GM23248 (cell line): ENCODE measurements around the gene SOD3.

Experiments
- EZH2 ChIP-seq: fragments of 200-600 bp; sonication (generic); IDR thresholded peaks from 2 replicates; pipeline ENCODE4 v1.6.1; 2018; ENCODE audit warnings: antibody characterized with exemption, mild to moderate bottlenecking; ENCODE audit not compliant: insufficient read depth, poor library complexity, severe bottlenecking
- EZH2phosphoT487 ChIP-seq: fragments of 200-600 bp; sonication (generic); IDR thresholded peaks from 2 replicates; pipeline ENCODE4 v1.6.1; 2018; ENCODE audit warnings: antibody characterized with exemption, moderate library complexity, mild to moderate bottlenecking, low read depth; ENCODE audit not compliant: insufficient read depth

GRCh38 chr4:24837336-24837735 is 42.0 kb downstream of the SOD3 start:
- no peak for TF ChIP-seq EZH2
- TF ChIP-seq EZH2phosphoT487, result no peak
